HepG2 (cell line): ENCODE data around the gene ARL4D. TPM values are rescaled to one million over a fixed set of nuclear protein-coding genes. Genes with fewer than 3 reads are reported as not detected.

Experiments used
- ARNTL ChIP-seq: sonication (generic); formaldehyde crosslinking; IDR thresholded peaks from 2 replicates; pipeline ENCODE4 v1.4.0; 2020; ENCODE audit warnings: mild to moderate bottlenecking, missing genetic modification reagents
- CEBPZ ChIP-seq: IDR thresholded peaks from 2 replicates; pipeline ENCODE4 v1.6.1; 2012; ENCODE audit warnings: low read length, improper control_type of control experiment
- ETV6 ChIP-seq: sonication (generic); formaldehyde crosslinking; conservative IDR thresholded peaks from 2 replicates; pipeline ENCODE4 v1.4.0; 2020; ENCODE audit warnings: missing genetic modification reagents
- HIC2 ChIP-seq: sonication (generic); formaldehyde crosslinking; IDR thresholded peaks from 2 replicates; pipeline ENCODE4 v1.9.0; 2022; ENCODE audit warnings: low read depth, missing genetic modification reagents
- HNF4A ChIP-seq: sonication (generic); formaldehyde crosslinking; IDR thresholded peaks from 2 replicates; pipeline ENCODE4 v1.4.0; 2020; ENCODE audit warnings: missing genetic modification reagents
- MAFK ChIP-seq, 2 experiments: IDR thresholded peaks in 1 of 2; conservative IDR thresholded peaks in 1 of 2; 2 replicates each; pipeline ENCODE4 v1.6.1; 2011; ENCODE audit warnings: improper control_type of control experiment in 2 of 2, low read length in 2 of 2
- MIER2 ChIP-seq: IDR thresholded peaks from 2 replicates; pipeline ENCODE4 v1.6.1; 2016; ENCODE audit warnings: missing biosample characterization, missing genetic modification reagents
- NCOA2 ChIP-seq: sonication (generic); formaldehyde crosslinking; IDR thresholded peaks from 2 replicates; pipeline ENCODE4 v1.8.0; 2022; ENCODE audit warnings: inconsistent platforms
- NFKB2 ChIP-seq: sonication (generic); formaldehyde crosslinking; IDR thresholded peaks from 2 replicates; pipeline ENCODE4 v1.4.0; 2020; ENCODE audit warnings: missing genetic modification reagents, borderline replicate concordance
- NR2F1 ChIP-seq, 2 experiments: fragments of 450-650 bp in 1 of 2; formaldehyde crosslinking in 1 of 2; IDR thresholded peaks; 2 replicates each; pipeline versions ENCODE4 v1.5.0 to v1.6.1; 2016 to 2020; ENCODE audit warnings: mild to moderate bottlenecking in 1 of 2, missing compliant biosample characterization in 1 of 2, missing genetic modification reagents in 1 of 2, moderate library complexity in 1 of 2
- NR2F6 ChIP-seq, 2 experiments: IDR thresholded peaks; 2 replicates each; pipeline ENCODE4 v1.6.1; 2016; ENCODE audit warnings: antibody characterized with exemption in 1 of 2, mild to moderate bottlenecking in 1 of 2
- PHF8 ChIP-seq: sonication (generic); formaldehyde crosslinking; IDR thresholded peaks from 2 replicates; pipeline ENCODE4 v1.5.0; 2020; ENCODE audit warnings: missing genetic modification reagents
- POGK ChIP-seq: sonication (generic); formaldehyde crosslinking; conservative IDR thresholded peaks from 2 replicates; pipeline ENCODE4 v1.8.0; 2022; ENCODE audit warnings: mild to moderate bottlenecking, moderate library complexity, missing genetic modification reagents
- STAG1 ChIP-seq: sonication (generic); formaldehyde crosslinking; IDR thresholded peaks from 2 replicates; pipeline ENCODE4 v1.4.0; 2020; ENCODE audit warnings: missing genetic modification reagents
- ZBTB46 ChIP-seq: sonication (generic); formaldehyde crosslinking; IDR thresholded peaks from 2 replicates; pipeline ENCODE4 v1.4.0; 2020; ENCODE audit warnings: mild to moderate bottlenecking, missing genetic modification reagents, borderline replicate concordance
- ZNF224 ChIP-seq: sonication (generic); formaldehyde crosslinking; IDR thresholded peaks from 2 replicates; pipeline ENCODE4 v1.5.0; 2020; ENCODE audit warnings: mild to moderate bottlenecking, missing genetic modification reagents
- ZNF263 ChIP-seq: sonication (generic); formaldehyde crosslinking; IDR thresholded peaks from 2 replicates; pipeline ENCODE4 v1.4.0; 2020; ENCODE audit warnings: missing genetic modification reagents
- ZNF350 ChIP-seq: sonication (generic); formaldehyde crosslinking; IDR thresholded peaks from 2 replicates; pipeline ENCODE4 v1.4.0; 2020; ENCODE audit warnings: mild to moderate bottlenecking, low read depth, missing genetic modification reagents, borderline replicate concordance
- ZNF629 ChIP-seq: sonication (generic); formaldehyde crosslinking; conservative IDR thresholded peaks from 2 replicates; pipeline ENCODE4 v1.5.0; 2020; ENCODE audit warnings: missing genetic modification reagents
- polyA plus RNA-seq, 8 experiments: library from polyadenylated mRNA; depleted of rRNA in 3 of 8; stranded (reverse) in 7 of 8; unstranded in 1 of 8; fragments of >200 nt; fragmentation: Illumina TruSeq in 4 of 8; extraction: Trizol in 4 of 8; gene quantifications; 2 replicates each; pipeline versions ENCODE4 v1.2.1 to v1.2.3, GENCODE V29; 2011 to 2016; ENCODE audit warnings: low read depth in 4 of 8, missing spikeins in 1 of 8, mixed read lengths in 1 of 8; ENCODE audit not compliant: insufficient read depth in 1 of 8
- total RNA-seq, 5 experiments: library from RNA; depleted of rRNA; stranded (reverse); fragments of >200 nt; fragmentation: Illumina TruSeq; extraction: Trizol; gene quantifications; 2 replicates each; pipeline ENCODE4 v1.2.3, GENCODE V29; 2016; ENCODE audit warnings: low read depth in 1 of 5

Gene ARL4D
- total and polyA plus RNA-seq, 2 of the 13 experiments (the other 11 are each of a cell fraction or from before 2014, with no cell fraction given), result 9.0 to 25.9 TPM

GRCh38 chr17:43427362-43428043 is 28.7 kb downstream of the ARL4D start (continued):
- TF ChIP-seq CEBPZ, result no peak
- TF ChIP-seq ZNF224, result no peak
- no peak for TF ChIP-seq MIER2
- no peak for TF ChIP-seq NCOA2
- TF ChIP-seq ETV6 (CRISPR knock-in tag), result no peak
- TF ChIP-seq POGK, result 0 out of 2 replicates have a peak, but pooled peaks have one; percentile 45
- 0 out of 2 replicates have a peak, but pooled peaks have one; percentile 15 for TF ChIP-seq PHF8 (CRISPR knock-in tag)
- TF ChIP-seq NFKB2 (CRISPR knock-in tag), result no peak
- 0 out of 2 replicates have a peak, but pooled peaks have one; percentile 33 for TF ChIP-seq NR2F6 (IDR thresholded peaks at IDR 0.05)
- TF ChIP-seq NR2F6 (CRISPR knock-in tag; IDR thresholded peaks at IDR 0.05), result no peak
- peak; percentile 58 to 59; a peak in 3 of 4 replicates for TF ChIP-seq MAFK (conservative IDR thresholded peaks at IDR 0.05 in 1 of 2, IDR thresholded peaks at IDR 0.05 in 1 of 2; ENCODE audit: low read length in 2 of 2)
- TF ChIP-seq HNF4A (CRISPR knock-in tag), result peak; percentile 48; the same call in 1 of the 2 replicates
- TF ChIP-seq ZNF350 (CRISPR knock-in tag), result peak; percentile 27; the same call in 1 of the 2 replicates
- no peak for TF ChIP-seq STAG1 (CRISPR knock-in tag)
- no peak for TF ChIP-seq ZNF629 (CRISPR knock-in tag)
- 0 out of 2 replicates have a peak, but pooled peaks have one; percentile 35 for TF ChIP-seq ZNF263 (CRISPR knock-in tag)
- peak; percentile 41; the same call in 1 of the 2 replicates for TF ChIP-seq HIC2 (CRISPR knock-in tag)
- 0 out of 4 replicates have a peak, but pooled peaks of 1 of the 2 experiments have one; percentile 13 for TF ChIP-seq NR2F1 (CRISPR knock-in tag; IDR thresholded peaks at IDR 0.05)
- no peak for TF ChIP-seq ZBTB46
- TF ChIP-seq ARNTL (CRISPR knock-in tag), result 0 out of 2 replicates have a peak, but pooled peaks have one; percentile 20
